ENCODE data around the gene BCL6.

GRCh38 chr3:187684880-187685279, 60.4 kb downstream of the BCL6 start:
- no peak for TF ChIP-seq TAF1 (IDR thresholded peaks at IDR 0.05; ENCODE audit: borderline replicate concordance, insufficient read depth, low read length)
- TF ChIP-seq POLR2AphosphoS5 (IDR thresholded peaks at IDR 0.05; ENCODE audit: low read depth, low read length) = no peak
- TF ChIP-seq REST (IDR thresholded peaks at IDR 0.05; ENCODE audit: insufficient read depth in 1 of 2, low read depth in 2 of 2, low read length in 2 of 2) = no peak
- no peak for TF ChIP-seq FOXP2 (optimal IDR thresholded peaks at IDR 0.05; ENCODE audit: borderline replicate concordance, extremely low read depth, extremely low read length, insufficient read depth)

All from PFSK-1 (cell line).